ENCODE measurements around the gene ZBTB48. TPM values are rescaled to one million over a fixed set of nuclear protein-coding genes. Genes with fewer than 3 reads are reported as not detected.
"Not testable (repeated sequence)": the region's sequence is repeated elsewhere in the genome, so short reads cannot be mapped to it uniquely, and the experiment has no call there.

ZBTB48 gene
- total RNA-seq, 4 donors from 2014 or later = 26.5 to 79.7 (median 47.6) TPM

- peak overlapping the region in 1 of 2 donors; percentile 11 for H3K27ac ChIP-seq
- peaks cover 15 to 31% of the 10 kb centered on the region in 2 donors for H3K4me1 ChIP-seq
- H3K9me3 ChIP-seq = no peaks in the 10 kb centered on the region
- intact Hi-C loops (cut with DNase I; ENCODE audit: low total_unique reads) = no loop called here
- H3K36me3 ChIP-seq = no peaks in the 10 kb centered on the region
- no peaks in the 10 kb centered on the region for H3K27me3 ChIP-seq
- TF ChIP-seq POLR2A (IDR thresholded peaks at IDR 0.05) (no peak), CTCF (IDR thresholded peaks at IDR 0.05) (no peak)
- DNase-seq = no peak
- H3K4me3 ChIP-seq = no peak overlapping the region
Measured at GRCh38 chr1:6596351-6596750, 16.6 kb downstream of the ZBTB48 start.

- H3K9me3 ChIP-seq = no peaks in the 10 kb centered on the region
- no peaks in the 10 kb centered on the region for H3K36me3 ChIP-seq
- no peak for DNase-seq
- H3K27me3 ChIP-seq = no peaks in the 10 kb centered on the region
- peaks cover 15 to 31% of the 10 kb centered on the region in 2 donors for H3K4me1 ChIP-seq
- peak overlapping the region in 1 of 2 donors; percentile 11 for H3K27ac ChIP-seq
- intact Hi-C loops (cut with DNase I; ENCODE audit: low total_unique reads) = no loop called here
- TF ChIP-seq CTCF (IDR thresholded peaks at IDR 0.05) (no peak), POLR2A (IDR thresholded peaks at IDR 0.05) (no peak)
- H3K4me3 ChIP-seq = no peak overlapping the region
Measured at GRCh38 chr1:6596886-6597776, 17.3 kb downstream of the ZBTB48 start.

GRCh38 chr1:6597777-6598131, 18.0 kb downstream of the ZBTB48 start:
- Histone ChIP-seq H3K27me3 (no peaks in the 10 kb centered on the region), H3K4me3 (no peak overlapping the region), H3K36me3 (no peaks in the 10 kb centered on the region), H3K27ac (peak overlapping the region; percentile 5 to 17), H3K4me1 (peaks cover 15 to 31% of the 10 kb centered on the region in 2 donors), H3K9me3 (no peaks in the 10 kb centered on the region)
- intact Hi-C loops (cut with DNase I; ENCODE audit: low total_unique reads) = no loop called here
- TF ChIP-seq CTCF (IDR thresholded peaks at IDR 0.05) (no peak), POLR2A (IDR thresholded peaks at IDR 0.05) (no peak)
- no peak for DNase-seq

GRCh38 chr1:6599141-6599975, 19.6 kb downstream of the ZBTB48 start:
- peak overlapping the region; percentile 99 to 100 for H3K27ac ChIP-seq
- peak overlapping the region; percentile 74 to 95 for H3K4me3 ChIP-seq
- DNase-seq = no peak
- no peaks in the 10 kb centered on the region for H3K36me3 ChIP-seq
- intact Hi-C loops (cut with DNase I; ENCODE audit: low total_unique reads) = no loop called here
- TF ChIP-seq POLR2A (IDR thresholded peaks at IDR 0.05) (no peak), CTCF (IDR thresholded peaks at IDR 0.05) (no peak)
- peaks cover 15 to 31% of the 10 kb centered on the region in 2 donors for H3K4me1 ChIP-seq
- no peaks in the 10 kb centered on the region for H3K27me3 ChIP-seq
- no peaks in the 10 kb centered on the region for H3K9me3 ChIP-seq

- H3K27me3 ChIP-seq = not testable (repeated sequence)
Measured at GRCh38 chr1:6599991-6600390, 20.2 kb downstream of the ZBTB48 start.

More at GRCh38 chr1:6599991-6600390, 20.2 kb downstream of the ZBTB48 start:
- intact Hi-C loops (cut with DNase I; ENCODE audit: low total_unique reads) = loop anchor here (2.0 kb wide), 1 partner anchor 45 kb away; the partner anchor contains the start of genes NOL9 and TAS1R1
- H3K4me1 ChIP-seq = peaks cover 15 to 31% of the 10 kb centered on the region in 2 donors
- H3K4me3 ChIP-seq = peak overlapping the region; percentile 74 to 95
- H3K9me3 ChIP-seq, H3K36me3 ChIP-seq, DNase-seq: not testable (repeated sequence)
- H3K27ac ChIP-seq = peak overlapping the region; percentile 99 to 100

Measured in uterus (tissue), 4 donors.